GM10847 (cell line): ENCODE results near the gene MOGAT3.
A peak's percentile ranks its signal among the peaks of the same experiment; 100 is the strongest.

Source experiments
- POLR2A ChIP-seq: IDR thresholded peaks from 2 replicates; pipeline ENCODE4 v1.6.1; 2011; ENCODE audit not compliant: insufficient read length; ENCODE audit errors: extremely low read depth

The MOGAT3 gene

GRCh38 chr7:101164071-101164840, 36.6 kb downstream of the MOGAT3 start:
- no peak for TF ChIP-seq POLR2A

DNA sequence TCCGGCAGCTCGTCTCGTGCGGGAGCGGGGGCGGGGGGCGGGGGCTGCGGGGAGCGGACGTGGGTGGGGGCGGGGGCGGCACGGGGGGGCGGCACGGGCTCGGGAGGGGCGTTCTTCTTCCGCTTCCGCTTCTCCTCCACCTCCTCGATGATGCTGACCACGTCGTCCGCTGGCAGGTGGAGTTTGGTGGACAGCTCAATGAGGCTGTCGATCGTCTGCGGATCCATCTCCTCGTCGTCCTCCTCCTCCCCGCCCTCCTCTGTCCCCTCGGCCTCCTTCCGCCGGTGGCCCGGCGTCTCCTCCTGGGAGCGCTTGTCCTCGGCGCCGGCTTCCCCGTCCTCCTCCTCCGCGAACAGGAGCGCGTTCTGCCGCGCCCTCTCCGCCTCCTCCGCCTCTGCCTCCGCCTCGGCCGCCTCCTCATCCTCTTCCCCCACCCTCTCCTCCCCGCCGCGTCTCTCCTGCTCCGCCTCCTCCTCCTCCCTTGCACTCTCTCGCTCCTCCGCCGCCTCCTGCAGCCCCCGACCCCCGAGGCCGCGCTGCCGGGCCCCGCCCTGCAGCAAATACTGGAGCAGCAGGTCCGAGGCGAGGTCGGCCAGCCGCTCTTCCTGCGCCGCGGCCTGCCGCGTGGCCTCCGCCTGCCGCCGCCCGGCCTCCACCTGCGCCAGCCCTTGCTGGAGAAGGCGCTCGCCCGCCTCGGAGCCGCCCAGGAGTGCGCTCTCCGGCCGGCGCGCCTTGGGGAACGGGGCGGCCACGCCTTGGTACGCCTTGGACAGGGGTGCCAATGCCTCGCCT, 37.4 kb downstream of the MOGAT3 start:
- no peak for TF ChIP-seq POLR2A

DNA sequence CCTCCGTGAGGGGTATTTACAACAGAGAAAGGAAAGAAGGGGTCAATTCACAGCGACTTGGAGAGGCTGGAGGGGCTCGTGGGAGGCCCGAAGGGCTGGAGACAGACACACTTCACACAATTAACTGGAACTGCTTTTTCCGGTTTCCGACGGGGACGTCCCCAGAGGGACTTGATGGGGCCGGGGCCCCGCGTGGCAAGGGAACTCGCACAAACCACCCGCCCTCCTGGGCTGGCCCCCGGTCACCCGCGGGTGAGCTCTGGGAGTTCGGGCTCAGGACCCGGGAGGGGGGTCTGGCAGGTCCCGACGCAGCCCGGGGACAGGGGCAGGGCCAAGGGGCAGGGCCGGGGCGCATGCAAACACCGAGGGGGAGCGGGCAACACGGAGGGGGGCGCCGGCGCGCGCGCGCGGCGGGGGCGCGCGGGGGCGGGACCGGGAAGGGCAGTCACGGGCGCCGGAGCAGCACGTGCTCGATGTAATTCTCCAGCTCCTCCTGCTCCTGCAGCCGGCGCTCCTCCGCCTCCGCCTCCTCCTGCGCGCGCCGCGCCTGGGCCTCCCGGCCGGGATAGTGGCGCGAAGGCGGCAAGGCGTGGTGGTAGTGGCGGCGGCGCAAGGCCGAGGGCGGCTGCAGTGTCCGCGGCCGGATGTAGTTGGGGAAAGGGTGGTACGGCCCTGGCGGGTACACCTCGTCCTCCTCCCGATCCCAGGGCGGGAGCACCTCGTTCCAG, 38.1 kb downstream of the MOGAT3 start:
- TF ChIP-seq POLR2A = no peak

GRCh38 chr7:101161692-101162471, 39.0 kb downstream of the MOGAT3 start:
- no peak for TF ChIP-seq POLR2A

DNA sequence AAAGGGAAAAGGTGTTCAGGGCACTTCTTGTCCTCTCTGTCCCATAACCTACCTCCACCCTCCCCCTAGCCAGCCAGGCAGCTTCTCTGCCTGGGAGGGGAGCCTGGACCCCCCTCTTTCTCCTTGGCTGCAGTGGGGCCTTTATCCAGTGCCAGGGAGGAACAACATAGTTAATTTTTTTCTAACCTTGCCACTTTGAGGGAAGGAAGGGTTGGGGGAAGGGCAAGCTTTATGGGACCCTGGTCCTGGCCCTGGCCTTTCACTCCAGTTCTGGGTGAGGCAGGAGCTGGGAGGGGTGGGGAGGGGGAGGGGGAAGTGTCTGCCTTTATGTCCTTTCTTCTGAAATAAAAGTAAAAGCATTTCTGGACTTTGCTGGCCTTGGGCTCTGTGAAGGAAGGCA, 39.9 kb downstream of the MOGAT3 start:
- TF ChIP-seq POLR2A = no peak

DNA sequence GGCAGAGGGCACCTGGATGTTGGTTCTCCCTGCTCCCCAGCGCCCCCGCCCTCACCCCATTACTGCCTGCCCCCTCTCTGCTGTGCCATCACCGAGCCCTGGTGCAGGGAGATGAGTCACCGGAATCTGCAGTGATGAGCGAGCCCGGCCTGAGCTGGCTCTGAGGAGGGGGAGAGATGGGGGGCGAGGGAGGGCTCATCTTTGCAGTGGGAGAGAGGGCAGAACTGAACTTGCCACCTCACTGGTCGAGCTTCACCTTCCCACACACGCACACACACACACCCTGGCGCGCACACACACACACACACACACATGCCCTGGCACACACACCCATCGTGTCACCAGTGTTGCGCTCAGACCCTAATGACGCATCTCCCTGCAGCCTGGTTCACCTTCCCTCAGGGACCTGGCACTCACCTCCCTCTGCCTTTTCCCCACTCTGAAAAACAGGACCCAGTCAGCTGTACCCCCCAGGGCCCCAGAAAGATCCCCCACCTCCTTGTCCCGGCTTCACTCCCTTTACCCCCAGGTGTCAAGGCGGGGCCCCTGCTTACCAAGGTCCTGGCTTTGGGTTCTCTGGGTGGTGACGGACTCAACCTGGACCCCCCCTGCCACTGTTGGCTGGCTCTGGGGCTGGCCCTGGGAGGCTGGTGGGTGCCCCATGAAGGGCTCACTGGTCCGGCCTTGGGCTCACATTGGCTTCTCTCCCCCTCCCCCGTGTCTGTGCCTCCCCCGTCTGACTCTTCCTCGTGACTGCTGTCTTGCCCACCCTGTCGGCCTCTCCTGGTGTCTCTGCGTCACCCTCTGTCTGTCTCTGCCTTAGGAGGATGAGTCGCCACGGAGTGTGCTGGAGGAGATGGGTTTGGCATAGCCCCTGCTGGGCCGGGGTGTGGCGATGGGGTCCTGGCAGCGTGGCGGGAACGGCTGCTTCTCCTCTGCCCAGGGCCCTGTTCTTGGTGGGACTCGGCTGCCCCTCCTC, 40.9 kb downstream of the MOGAT3 start:
- TF ChIP-seq POLR2A = no peak

DNA sequence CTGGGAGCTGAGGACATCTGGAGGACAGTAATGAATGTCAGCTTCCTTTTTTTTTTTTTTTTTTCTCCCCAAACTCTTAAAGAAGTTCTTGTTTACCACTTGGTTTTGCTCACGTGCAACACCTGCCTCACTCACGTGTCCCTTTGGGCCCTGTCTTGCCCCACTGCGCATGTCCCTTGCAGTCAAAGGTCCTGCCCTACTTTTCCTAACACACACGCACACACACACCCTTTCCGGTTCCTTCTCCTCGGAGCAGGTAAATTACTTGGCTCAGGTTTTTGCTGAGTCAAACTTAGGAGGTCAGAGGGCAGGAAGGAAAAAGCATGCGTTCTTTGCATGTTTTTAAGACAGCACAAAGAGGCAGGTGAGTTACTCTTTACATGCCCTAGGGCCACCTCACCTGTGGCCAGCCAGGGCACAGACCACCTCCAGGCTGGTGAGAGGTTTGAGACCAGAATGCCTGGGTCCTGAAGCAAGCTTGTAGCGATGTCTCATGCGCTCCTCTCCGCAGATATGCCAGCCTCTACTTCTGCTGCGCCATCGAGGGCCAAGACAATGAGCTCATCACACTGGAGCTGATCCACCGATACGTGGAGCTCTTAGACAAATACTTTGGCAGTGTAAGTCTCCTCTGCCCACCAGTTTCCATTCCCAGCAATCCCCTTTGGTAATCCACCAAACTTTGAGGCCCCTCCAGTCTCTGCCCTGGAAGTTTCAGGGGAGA, 43.8 kb downstream of the MOGAT3 start:
- no peak for TF ChIP-seq POLR2A

- no peak for TF ChIP-seq POLR2A
These were observed 44.6 kb downstream of the MOGAT3 start for GRCh38 chr7:101156277-101156676.

DNA sequence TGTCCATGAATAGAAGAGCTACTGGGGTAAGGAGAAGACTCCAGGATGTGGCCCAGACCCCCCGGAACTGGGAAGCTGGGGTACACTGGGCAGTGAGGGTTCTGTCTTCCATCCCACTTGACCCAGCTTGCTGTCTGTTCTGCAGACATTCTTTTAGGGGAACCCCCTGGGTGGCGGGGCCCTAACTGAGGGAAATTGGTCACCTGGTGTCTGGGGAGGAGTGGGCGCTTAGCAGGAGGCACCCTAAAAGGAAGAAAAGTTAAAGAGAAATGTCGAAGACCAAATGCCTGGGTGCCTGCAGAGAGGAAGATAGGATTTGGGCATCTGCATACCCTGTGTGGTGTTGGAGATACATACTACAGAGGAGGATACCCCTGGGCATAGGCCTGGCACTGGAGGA, 45.5 kb downstream of the MOGAT3 start:
- TF ChIP-seq POLR2A = no peak

GRCh38 chr7:101154693-101155102, 46.1 kb downstream of the MOGAT3 start:
- TF ChIP-seq POLR2A = no peak

DNA sequence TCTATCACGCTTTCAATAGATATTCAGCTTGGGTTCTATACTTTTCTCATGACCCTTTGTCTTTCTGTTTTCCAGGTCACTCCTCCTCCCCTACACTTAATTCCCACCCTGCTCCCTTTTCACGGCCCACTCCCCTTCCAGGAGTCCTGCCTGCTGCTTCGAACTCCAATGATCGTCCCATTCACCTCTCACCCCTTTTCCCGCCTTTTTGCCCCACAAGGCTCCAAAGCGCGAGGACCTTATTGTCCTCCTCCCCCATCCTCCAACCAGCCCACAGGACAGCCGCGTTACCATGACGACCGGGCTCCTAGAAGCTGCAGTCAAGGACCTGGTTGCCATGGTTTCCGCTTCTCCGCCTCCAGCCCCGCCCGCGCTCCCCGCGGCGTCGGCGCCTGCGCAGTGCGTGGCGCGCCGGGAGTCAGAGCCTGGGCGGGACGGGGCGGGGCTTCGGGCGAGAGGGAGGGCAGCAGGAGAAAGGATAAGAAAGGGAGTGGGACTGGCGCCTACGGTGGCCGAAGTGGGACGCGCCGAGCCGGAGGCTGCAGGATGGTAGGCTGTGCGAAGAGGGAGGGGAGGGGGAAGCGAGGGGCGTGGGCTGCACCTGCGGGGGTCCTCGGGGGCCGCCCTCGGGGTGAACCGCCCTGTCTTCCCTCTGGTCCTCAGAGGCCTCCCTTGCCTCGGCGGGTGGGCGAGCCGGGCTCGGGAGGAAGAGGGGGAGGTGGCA, 46.7 kb downstream of the MOGAT3 start, which contains the start of gene AP1S1:
Gene AP1S1 (plus strand): TSS at position 508 of the 724 bp plus-strand sequence. CDS start 39 bp downstream, at position 547.
- peak; percentile 34 for TF ChIP-seq POLR2A

GRCh38 chr7:101151908-101152651, 48.8 kb downstream of the MOGAT3 start:
- TF ChIP-seq POLR2A = no peak
